GM12875 (cell line): Measurements from ENCODE around the gene PARP16.
"Not testable (repeated sequence)": the region's sequence is repeated elsewhere in the genome, so short reads cannot be mapped to it uniquely, and the experiment has no call there.

Experiments
- H3K4me3 ChIP-seq: one replicate; pipeline ENCODE4 v1.5.1; 2011; ENCODE audit warnings: low read depth, low read length, control low read depth
- CTCF ChIP-seq: IDR thresholded peaks from 2 replicates; pipeline ENCODE4 v1.5.1; 2011; ENCODE audit warnings: low read depth, mild to moderate bottlenecking, control low read depth, inconsistent platforms, low read length, moderate library complexity, borderline replicate concordance; ENCODE audit not compliant: insufficient read depth

The PARP16 gene

GRCh38 chr15:65232520-65232919 is 54.2 kb downstream of the PARP16 start:
- no peak for TF ChIP-seq CTCF
- H3K4me3 ChIP-seq: no peak overlapping the region

GRCh38 chr15:65231306-65231705 is 55.4 kb downstream of the PARP16 start:
- no peak overlapping the region for H3K4me3 ChIP-seq
- TF ChIP-seq CTCF: no peak

GRCh38 chr15:65226901-65227300 is 59.8 kb downstream of the PARP16 start:
- not testable (repeated sequence) for H3K4me3 ChIP-seq

- no peak for TF ChIP-seq CTCF
- H3K4me3 ChIP-seq: no peak overlapping the region
Measured at GRCh38 chr15:65226221-65226620, 60.5 kb downstream of the PARP16 start.

- TF ChIP-seq CTCF: no peak
Measured at GRCh38 chr15:65223996-65224395, 62.7 kb downstream of the PARP16 start.

GRCh38 chr15:65222891-65223290 is 63.8 kb downstream of the PARP16 start:
- H3K4me3 ChIP-seq: no peak overlapping the region
- no peak for TF ChIP-seq CTCF

More at GRCh38 chr15:65223996-65224395, 62.7 kb downstream of the PARP16 start:
- no peak overlapping the region for H3K4me3 ChIP-seq

GRCh38 chr15:65221697-65222096 is 65.0 kb downstream of the PARP16 start:
- no peak for TF ChIP-seq CTCF
- no peak overlapping the region for H3K4me3 ChIP-seq

- no peak for TF ChIP-seq CTCF
Measured at GRCh38 chr15:65219137-65219536, 67.5 kb downstream of the PARP16 start.

More at GRCh38 chr15:65219137-65219536, 67.5 kb downstream of the PARP16 start:
- H3K4me3 ChIP-seq: no peak overlapping the region
